Trophoblast cell (in vitro differentiated cells and primary cell): ENCODE measurements around the gene FIGNL1.
A peak's percentile ranks its signal among the peaks of the same experiment; 100 is the strongest.

Source experiments
- DNase-seq, 2 donors: peaks; one replicate each; pipeline ENCODE4 v3.0.0-alpha.2; 2016
- H2AFZ ChIP-seq: 2 replicates; pipeline ENCODE4 v1.6.1; 2013; ENCODE audit warnings: low read length, moderate library complexity, mild to moderate bottlenecking; ENCODE audit not compliant: insufficient read depth, poor library complexity
- H2AK5ac ChIP-seq: 2 replicates; pipeline ENCODE4 v1.6.1; 2013; ENCODE audit warnings: mild to moderate bottlenecking, low read length
- H2BK120ac ChIP-seq: 2 replicates; pipeline ENCODE4 v1.6.1; 2013; ENCODE audit warnings: low read length, mild to moderate bottlenecking, moderate library complexity; ENCODE audit not compliant: insufficient read depth, poor library complexity
- H2BK12ac ChIP-seq: 2 replicates; pipeline ENCODE4 v1.6.1; 2013; ENCODE audit warnings: mild to moderate bottlenecking, low read length, moderate library complexity
- H2BK5ac ChIP-seq: 2 replicates; pipeline ENCODE4 v1.6.1; 2013; ENCODE audit warnings: low read length, low read depth, moderate library complexity, mild to moderate bottlenecking; ENCODE audit not compliant: poor library complexity
- H3K14ac ChIP-seq: 2 replicates; pipeline ENCODE4 v1.6.1; 2013; ENCODE audit warnings: mild to moderate bottlenecking, low read length
- H3K18ac ChIP-seq: 2 replicates; pipeline ENCODE4 v1.6.1; 2013; ENCODE audit warnings: mild to moderate bottlenecking, low read length
- H3K23ac ChIP-seq: 2 replicates; pipeline ENCODE4 v1.6.1; 2013; ENCODE audit warnings: low read length
- H3K27ac ChIP-seq: 2 replicates; pipeline ENCODE4 v1.5.1; 2013; ENCODE audit warnings: low read depth, mild to moderate bottlenecking, inconsistent platforms, low read length, moderate library complexity
- H3K27me3 ChIP-seq: 2 replicates; pipeline ENCODE4 v1.6.1; 2013; ENCODE audit warnings: inconsistent platforms, mild to moderate bottlenecking, low read length, moderate library complexity; ENCODE audit not compliant: insufficient read depth
- H3K36me3 ChIP-seq, 2 experiments: 1 replicate in 1 of 2; 2 replicates in 1 of 2; pipeline ENCODE4 v1.6.1; 2013; ENCODE audit warnings: low read length in 2 of 2, mild to moderate bottlenecking in 2 of 2, moderate library complexity in 1 of 2; ENCODE audit not compliant: insufficient read depth in 2 of 2, control insufficient read depth in 1 of 2
- H3K4ac ChIP-seq: 2 replicates; pipeline ENCODE4 v1.6.1; 2013; ENCODE audit warnings: low read depth, mild to moderate bottlenecking, low read length, moderate library complexity
- H3K4me1 ChIP-seq, 2 experiments: 1 replicate in 1 of 2; 2 replicates in 1 of 2; pipeline ENCODE4 v1.6.1; 2013; ENCODE audit warnings: low read length in 2 of 2, mild to moderate bottlenecking in 2 of 2, moderate library complexity in 1 of 2; ENCODE audit not compliant: insufficient read depth in 2 of 2, control insufficient read depth in 1 of 2
- H3K4me2 ChIP-seq: 2 replicates; pipeline ENCODE4 v1.6.1; 2013; ENCODE audit warnings: inconsistent platforms, mild to moderate bottlenecking, low read length, moderate library complexity
- H3K4me3 ChIP-seq: 2 replicates; pipeline ENCODE4 v1.5.1; 2013; ENCODE audit warnings: mild to moderate bottlenecking, low read depth, low read length, inconsistent platforms
- H3K79me1 ChIP-seq: one replicate; pipeline ENCODE4 v1.6.1; 2013; ENCODE audit warnings: low read length
- H3K79me2 ChIP-seq: 2 replicates; pipeline ENCODE4 v1.6.1; 2013; ENCODE audit warnings: low read length, mild to moderate bottlenecking; ENCODE audit not compliant: control insufficient read depth, insufficient read depth, poor library complexity
- H3K9ac ChIP-seq: 2 replicates; pipeline ENCODE4 v1.6.1; 2013; ENCODE audit warnings: mild to moderate bottlenecking, low read length
- H3K9me3 ChIP-seq: 2 replicates; pipeline ENCODE4 v1.6.1; 2013; ENCODE audit warnings: low read depth, mild to moderate bottlenecking, control low read depth, inconsistent platforms, low read length; ENCODE audit not compliant: insufficient read depth
- H4K12ac ChIP-seq: 2 replicates; pipeline ENCODE4 v1.6.1; 2013; ENCODE audit warnings: low read depth, mild to moderate bottlenecking, low read length, moderate library complexity
- H4K8ac ChIP-seq: 2 replicates; pipeline ENCODE4 v1.6.1; 2013; ENCODE audit warnings: low read depth, mild to moderate bottlenecking, low read length, moderate library complexity
- H4K91ac ChIP-seq: one replicate; pipeline ENCODE4 v1.6.1; 2013; ENCODE audit warnings: low read depth, mild to moderate bottlenecking, low read length, moderate library complexity
- WGBS: extraction: QIAGEN DNeasy Blood & Tissue Kit; methylation state at CpG from one replicate; pipeline ENCODE4 v1.1.7; 2013; ENCODE audit warnings: missing lambda C conversion rate; ENCODE audit not compliant: insufficient read length, insufficient coverage; ENCODE audit errors: extremely low coverage; 5-methylcytosine and 5-hydroxymethylcytosine counted together

The FIGNL1 gene

GRCh38 chr7:50436133-50436806 is 13.9 kb downstream of the FIGNL1 start:
- Histone ChIP-seq H4K8ac (no peak overlapping the region), H4K12ac (no peak overlapping the region), H3K9me3 (peaks cover 3% of the 10 kb centered on the region), H3K27me3 (no peaks in the 10 kb centered on the region), H3K36me3 (peaks cover 0 to 3% of the 10 kb centered on the region in 2 experiments), H3K4me1 (peaks cover 2% of the 10 kb centered on the region in 2 experiments), H4K91ac (no peak overlapping the region), H2AK5ac (no peak overlapping the region), H3K27ac (no peak overlapping the region), H3K23ac (no peak overlapping the region), H3K9ac (no peak overlapping the region), H3K4me2 (no peak overlapping the region), H3K79me2 (no peaks in the 10 kb centered on the region), H2AFZ (no peak overlapping the region), H2BK5ac (no peak overlapping the region), H3K18ac (no peak overlapping the region), H3K79me1 (no peaks in the 10 kb centered on the region), H3K14ac (no peak overlapping the region), H3K4me3 (no peak overlapping the region), H3K4ac (no peak overlapping the region), H2BK120ac (no peak overlapping the region), H2BK12ac (no peak overlapping the region)
- WGBS: no CpG with 5 or more reads among the region's 3 CpGs
- DNase-seq: peak; percentile 73 to 75

- H3K14ac ChIP-seq: no peak overlapping the region
- H3K4me1 ChIP-seq: peaks cover 2% of the 10 kb centered on the region in 2 experiments
- no peak overlapping the region for H3K4me2 ChIP-seq
- no peak overlapping the region for H2BK5ac ChIP-seq
- no peak overlapping the region for H4K12ac ChIP-seq
- no peak overlapping the region for H3K18ac ChIP-seq
- no peak overlapping the region for H2BK12ac ChIP-seq
- no peak overlapping the region for H3K4ac ChIP-seq
- no peaks in the 10 kb centered on the region for H3K9me3 ChIP-seq
- no peaks in the 10 kb centered on the region for H3K27me3 ChIP-seq
- H3K79me2 ChIP-seq: no peaks in the 10 kb centered on the region
- no peak overlapping the region for H2AK5ac ChIP-seq
- no CpG with 5 or more reads among the region's 4 CpGs for WGBS
- no peak overlapping the region for H4K8ac ChIP-seq
- H3K27ac ChIP-seq: no peak overlapping the region
- no peak for DNase-seq
- H3K4me3 ChIP-seq: no peak overlapping the region
- no peak overlapping the region for H2BK120ac ChIP-seq
- H3K79me1 ChIP-seq: no peaks in the 10 kb centered on the region
- H2AFZ ChIP-seq: no peak overlapping the region
- no peaks in the 10 kb centered on the region for H3K36me3 ChIP-seq
- no peak overlapping the region for H3K9ac ChIP-seq
- no peak overlapping the region for H3K23ac ChIP-seq
- no peak overlapping the region for H4K91ac ChIP-seq
Measured at GRCh38 chr7:50431722-50432305, 18.3 kb downstream of the FIGNL1 start.

GRCh38 chr7:50431316-50431715 is 18.8 kb downstream of the FIGNL1 start:
- H2BK12ac ChIP-seq: no peak overlapping the region
- H3K79me1 ChIP-seq: no peaks in the 10 kb centered on the region
- no peak overlapping the region for H2BK5ac ChIP-seq
- no peak overlapping the region for H3K14ac ChIP-seq
- H3K4me3 ChIP-seq: no peak overlapping the region
- no peaks in the 10 kb centered on the region for H3K9me3 ChIP-seq
- no peak overlapping the region for H2AFZ ChIP-seq
- H3K18ac ChIP-seq: no peak overlapping the region
- DNase-seq: no peak
- H3K9ac ChIP-seq: no peak overlapping the region
- H4K12ac ChIP-seq: no peak overlapping the region
- no peak overlapping the region for H3K23ac ChIP-seq
- no CpG with 5 or more reads among the region's 2 CpGs for WGBS
- no peaks in the 10 kb centered on the region for H3K36me3 ChIP-seq
- no peak overlapping the region for H4K8ac ChIP-seq
- no peak overlapping the region for H4K91ac ChIP-seq
- H3K4me1 ChIP-seq: peaks cover 2% of the 10 kb centered on the region in 2 experiments
- no peak overlapping the region for H3K4me2 ChIP-seq
- H3K27ac ChIP-seq: no peak overlapping the region
- no peaks in the 10 kb centered on the region for H3K79me2 ChIP-seq
- no peak overlapping the region for H2BK120ac ChIP-seq
- H2AK5ac ChIP-seq: no peak overlapping the region
- no peak overlapping the region for H3K4ac ChIP-seq
- H3K27me3 ChIP-seq: no peaks in the 10 kb centered on the region

GRCh38 chr7:50428911-50429310 is 21.2 kb downstream of the FIGNL1 start:
- Histone ChIP-seq H3K27me3 (no peaks in the 10 kb centered on the region), H3K4ac (no peak overlapping the region), H4K91ac (no peak overlapping the region), H2AFZ (no peak overlapping the region), H3K4me1 (no peaks in the 10 kb centered on the region), H3K9ac (no peak overlapping the region), H3K18ac (no peak overlapping the region), H2BK12ac (no peak overlapping the region), H3K27ac (no peak overlapping the region), H3K4me2 (no peak overlapping the region), H3K79me1 (no peaks in the 10 kb centered on the region), H4K8ac (no peak overlapping the region), H3K14ac (no peak overlapping the region), H3K4me3 (no peak overlapping the region), H4K12ac (no peak overlapping the region), H2AK5ac (no peak overlapping the region), H3K79me2 (no peaks in the 10 kb centered on the region), H2BK5ac (no peak overlapping the region), H2BK120ac (no peak overlapping the region), H3K23ac (no peak overlapping the region), H3K36me3 (no peaks in the 10 kb centered on the region), H3K9me3 (no peaks in the 10 kb centered on the region)
- WGBS: no CpG with 5 or more reads among the region's 3 CpGs
- peak in 1 of 2 donors; percentile 83 for DNase-seq
